Fibroblast of gingiva (primary cell): Measurements from ENCODE around the gene CXCL14.
A peak's percentile ranks its signal among the peaks of the same experiment; 100 is the strongest.

Experiments
- DNase-seq: peaks from one replicate; pipeline ENCODE4 v3.0.0-alpha.2; 2011; ENCODE audit warnings: low read depth

The CXCL14 gene

DNA sequence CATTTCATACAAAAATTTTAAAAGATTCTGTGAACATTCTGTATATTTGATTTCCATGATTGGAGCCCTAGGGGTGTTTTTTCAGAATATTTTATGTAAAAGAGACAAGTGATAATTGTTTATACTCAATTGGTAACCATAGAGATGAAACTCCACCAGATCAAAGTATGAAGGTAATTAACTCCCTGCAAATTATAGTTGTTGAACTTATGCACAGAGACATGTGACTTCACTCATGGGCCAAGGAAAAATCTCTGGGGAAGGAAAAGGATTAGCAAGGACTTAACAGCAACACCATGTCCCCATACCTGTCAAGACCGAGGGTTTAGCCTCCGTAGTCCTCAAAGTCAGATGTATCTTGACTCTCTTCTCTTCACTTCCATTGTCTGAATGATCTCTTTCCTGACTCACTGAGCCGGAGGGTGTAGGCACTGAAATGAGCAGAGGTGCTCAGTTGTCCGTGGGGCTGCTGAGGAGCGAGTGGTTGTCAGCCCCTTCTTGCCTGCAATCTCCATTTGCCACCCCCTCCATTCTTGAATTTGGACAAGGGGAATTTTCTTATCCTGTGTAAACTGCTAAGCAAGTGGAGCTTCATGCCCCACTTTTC is 17.5 kb upstream of the CXCL14 start:
- DNase-seq: no peak

- DNase-seq: no peak
These were observed 15.7 kb upstream of the CXCL14 start for GRCh38 chr5:135594416-135594960.

GRCh38 chr5:135593886-135594285 is 15.1 kb upstream of the CXCL14 start:
- no peak for DNase-seq

- no peak for DNase-seq
These were observed 14.3 kb upstream of the CXCL14 start for GRCh38 chr5:135593141-135593540.

DNA sequence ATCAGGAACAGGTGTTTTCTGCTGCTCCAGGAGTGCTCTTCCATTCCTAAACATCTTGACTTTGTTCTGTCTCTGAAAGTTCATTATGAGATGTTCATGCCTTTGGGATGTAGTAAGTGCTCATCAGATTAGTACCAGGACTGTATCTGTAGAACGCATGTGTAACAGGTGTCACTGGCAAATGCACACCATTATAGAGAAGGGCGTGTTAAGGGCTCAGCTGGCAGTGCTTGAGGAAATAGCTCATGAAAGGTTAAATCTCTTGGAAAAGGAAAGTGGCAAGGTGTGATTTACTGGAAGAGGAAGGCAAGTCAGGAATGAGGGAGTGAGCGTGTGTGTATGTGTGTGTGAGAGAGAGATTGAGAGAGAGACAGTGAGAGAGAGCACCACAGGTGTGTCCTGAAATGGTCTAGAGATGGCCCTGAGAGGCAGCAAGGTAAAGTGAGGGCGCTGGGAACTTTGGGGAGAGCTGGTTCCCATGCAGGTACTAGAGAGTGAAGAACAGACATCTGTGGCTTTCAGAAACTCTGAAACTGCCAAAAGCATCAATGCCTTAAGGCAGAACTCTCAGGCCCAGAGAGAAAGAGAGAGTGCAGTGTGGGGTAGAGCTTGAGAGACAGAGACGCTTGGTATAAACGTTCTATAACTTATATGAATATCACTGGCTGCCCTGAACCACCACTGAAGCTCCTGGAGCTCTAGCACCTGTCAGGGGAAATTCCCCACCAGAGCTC is 13.7 kb upstream of the CXCL14 start:
- DNase-seq: no peak

DNA sequence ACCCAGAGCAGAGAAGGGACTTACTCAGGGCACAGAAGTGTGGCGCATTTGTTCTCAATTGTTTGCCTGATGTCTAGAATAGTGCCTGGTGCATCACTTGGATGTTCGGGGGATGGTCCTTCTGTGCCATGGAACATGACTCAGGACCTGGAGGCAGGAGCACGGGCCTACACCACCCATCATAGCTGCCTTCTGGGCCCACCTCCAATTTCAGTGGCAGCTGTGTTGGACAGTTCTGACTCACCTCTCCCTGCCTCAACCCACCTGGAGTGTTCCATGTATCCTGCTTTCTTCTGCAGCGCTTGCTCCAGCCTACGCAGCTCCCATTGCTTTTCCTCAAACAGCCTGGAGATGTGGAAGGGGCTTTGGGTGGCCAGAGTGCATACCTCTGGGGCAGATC is 12.5 kb upstream of the CXCL14 start:
- no peak for DNase-seq

- no peak for DNase-seq
These were observed 10.4 kb upstream of the CXCL14 start for GRCh38 chr5:135589152-135589551.

DNA sequence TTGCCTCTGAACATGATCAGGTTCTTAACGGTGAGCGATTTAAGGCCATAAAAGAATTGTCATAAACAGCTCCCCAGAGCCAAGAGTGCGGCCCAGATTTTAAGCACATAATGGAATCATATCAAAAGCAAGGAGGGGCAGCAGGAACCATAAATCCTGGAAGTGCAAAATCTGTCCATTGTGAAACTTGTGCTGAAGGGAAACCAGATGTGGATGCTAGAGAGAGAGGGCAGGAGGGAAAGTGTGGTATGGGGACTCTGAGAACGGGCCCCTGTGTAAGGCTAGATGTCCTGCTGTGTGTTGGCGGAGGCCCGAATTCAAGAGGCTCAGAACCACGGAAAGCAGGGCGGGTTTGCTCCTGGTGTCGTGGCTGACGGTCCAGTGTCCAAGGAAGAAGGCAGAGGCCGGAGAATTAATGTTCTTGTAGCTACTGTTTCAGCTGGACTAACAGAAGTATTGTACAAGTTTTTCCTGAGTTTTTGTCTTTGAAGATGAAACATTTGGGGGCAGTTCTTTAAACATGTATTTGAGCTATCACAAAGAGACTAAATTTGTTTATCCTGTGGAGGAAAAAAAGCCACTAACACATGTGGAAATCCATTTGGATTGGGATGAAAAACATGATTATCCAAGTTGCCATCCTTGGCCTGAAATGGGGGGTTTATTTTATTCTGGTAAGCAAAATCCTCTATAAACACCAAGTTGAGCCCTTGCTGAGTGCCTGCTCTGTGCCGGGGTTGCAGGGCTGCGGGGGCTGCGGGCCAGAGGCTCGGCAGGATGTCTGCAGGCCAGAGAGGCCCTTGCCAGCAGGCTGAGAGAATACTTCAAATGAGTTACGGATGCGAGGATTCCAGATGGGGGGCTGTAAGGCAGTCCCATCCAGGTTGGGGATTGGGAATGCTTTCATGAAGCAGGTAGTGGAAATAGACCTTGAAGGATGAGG is 9.2 kb upstream of the CXCL14 start:
- DNase-seq: no peak

GRCh38 chr5:135584918-135585317 is 6.1 kb upstream of the CXCL14 start:
- no peak for DNase-seq

GRCh38 chr5:135584276-135584675 is 5.5 kb upstream of the CXCL14 start:
- no peak for DNase-seq

DNA sequence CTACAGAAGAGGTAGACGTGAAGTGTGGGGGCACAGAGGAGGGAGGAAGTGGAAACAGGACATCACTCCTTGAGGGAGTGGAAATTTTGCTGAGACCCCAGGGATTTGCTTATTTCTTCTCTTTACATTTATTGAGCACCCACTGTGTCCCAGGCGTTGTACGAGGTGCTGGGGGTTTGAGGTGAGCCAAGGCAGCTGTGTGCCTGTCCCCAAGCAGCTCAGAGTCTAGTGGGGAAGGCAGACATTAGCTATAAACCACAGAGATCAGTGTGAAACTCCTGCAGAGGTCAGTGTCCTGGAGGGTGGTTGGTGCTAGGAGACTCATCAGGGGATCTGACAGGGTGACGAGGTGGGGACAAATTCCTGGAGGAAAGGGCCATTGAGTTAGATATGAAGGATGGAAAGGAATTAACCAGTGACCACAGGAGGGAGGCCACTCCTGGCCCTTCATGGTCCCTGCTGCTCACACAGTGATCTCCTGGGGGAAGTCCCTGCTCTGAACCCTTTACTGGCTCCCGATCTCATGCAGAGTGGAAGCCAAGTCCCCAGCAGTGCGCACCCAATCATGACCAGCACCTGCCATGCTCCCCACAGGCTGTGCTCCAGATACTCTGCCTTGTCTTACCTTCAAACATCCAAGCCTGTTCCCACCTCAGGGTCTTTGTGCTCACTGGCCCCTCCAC is 3.4 kb upstream of the CXCL14 start:
- no peak for DNase-seq

DNA sequence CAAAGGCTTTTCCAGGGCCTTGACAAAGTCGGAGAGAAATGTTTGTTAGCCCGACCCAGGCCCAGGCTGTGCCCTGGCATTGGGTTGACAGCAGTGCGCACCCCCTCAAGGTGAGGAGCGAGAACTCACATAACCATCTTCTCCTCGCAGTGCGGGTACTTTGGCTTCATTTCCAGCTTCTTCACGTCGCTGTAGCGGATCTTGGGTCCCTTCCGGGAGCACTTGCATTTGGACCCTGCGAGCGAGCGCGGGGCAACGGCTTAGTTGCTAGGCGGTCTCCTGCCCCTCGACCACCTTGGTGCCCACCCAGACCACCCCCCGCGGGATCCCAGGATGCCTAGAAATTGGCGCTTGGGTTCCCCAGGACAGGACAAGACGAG is 496 bp downstream of the CXCL14 start:
- no peak for DNase-seq

DNA sequence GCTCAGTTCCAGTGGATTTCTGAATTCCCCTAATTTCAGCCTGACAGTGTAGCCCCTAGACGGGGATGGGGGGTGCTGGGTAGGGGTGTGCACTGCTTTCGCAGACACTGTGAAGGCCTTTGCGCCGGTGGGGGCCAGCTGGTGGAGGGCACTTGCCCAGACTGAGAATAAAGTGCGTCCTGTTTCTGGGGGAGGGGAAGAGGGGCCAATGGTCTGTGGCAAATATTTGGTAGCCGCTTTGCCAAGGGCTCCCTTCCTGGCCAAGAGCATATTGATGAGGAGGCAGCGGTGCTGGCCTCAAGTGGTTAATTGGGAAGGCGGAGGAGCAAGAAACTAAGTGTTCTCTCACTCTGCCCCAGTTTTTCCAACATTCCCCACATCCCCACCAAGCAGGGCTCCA is 1.4 kb downstream of the CXCL14 start:
- DNase-seq: no peak

DNA sequence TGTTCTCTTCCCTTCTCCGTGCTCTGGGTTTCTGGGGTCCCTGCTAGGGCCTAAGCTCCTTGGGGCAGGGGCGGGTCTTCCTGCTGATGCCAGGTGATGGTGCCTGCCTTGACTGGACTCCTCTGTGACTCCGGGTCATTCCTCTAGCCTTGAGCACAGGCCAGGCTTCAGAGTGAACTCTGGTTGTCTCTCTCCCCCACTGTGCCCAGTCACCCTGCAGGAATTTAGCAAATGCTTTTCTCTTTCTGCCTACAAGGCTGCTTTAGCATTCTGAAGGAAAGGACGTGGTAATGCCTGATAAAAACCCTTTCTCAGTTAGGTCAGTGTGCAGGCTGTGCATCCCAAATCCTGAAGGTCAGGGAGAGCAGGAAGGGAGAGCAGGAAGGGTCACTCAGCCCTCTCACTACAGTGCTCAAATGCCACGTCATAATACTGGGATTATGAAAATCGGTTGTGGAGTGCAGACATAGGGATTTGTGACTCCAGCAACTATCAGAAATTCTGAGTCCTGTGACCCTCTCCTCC is 2.7 kb downstream of the CXCL14 start:
- no peak for DNase-seq

- DNase-seq: no peak
These were observed 4.3 kb downstream of the CXCL14 start for GRCh38 chr5:135574493-135574892.

DNA sequence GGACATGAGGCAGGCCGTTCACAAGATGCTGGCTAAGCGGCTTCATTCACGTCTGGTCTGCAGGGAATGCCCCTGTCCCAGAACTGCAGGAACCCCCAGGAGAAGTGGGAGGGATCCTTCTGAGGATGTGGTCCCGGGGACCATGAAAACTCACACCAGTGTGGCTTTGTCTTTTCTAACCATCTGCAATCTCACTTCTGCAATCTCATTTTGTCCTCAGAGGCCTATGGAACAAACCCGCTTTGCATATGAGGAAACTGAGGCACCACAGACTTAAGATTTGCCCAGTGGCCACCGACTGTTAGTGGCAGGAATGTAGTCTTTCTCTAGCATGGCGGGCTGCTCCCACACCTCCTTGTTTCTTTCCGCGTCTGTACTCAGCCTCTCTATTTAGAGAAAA is 6.9 kb downstream of the CXCL14 start:
- DNase-seq: no peak

DNA sequence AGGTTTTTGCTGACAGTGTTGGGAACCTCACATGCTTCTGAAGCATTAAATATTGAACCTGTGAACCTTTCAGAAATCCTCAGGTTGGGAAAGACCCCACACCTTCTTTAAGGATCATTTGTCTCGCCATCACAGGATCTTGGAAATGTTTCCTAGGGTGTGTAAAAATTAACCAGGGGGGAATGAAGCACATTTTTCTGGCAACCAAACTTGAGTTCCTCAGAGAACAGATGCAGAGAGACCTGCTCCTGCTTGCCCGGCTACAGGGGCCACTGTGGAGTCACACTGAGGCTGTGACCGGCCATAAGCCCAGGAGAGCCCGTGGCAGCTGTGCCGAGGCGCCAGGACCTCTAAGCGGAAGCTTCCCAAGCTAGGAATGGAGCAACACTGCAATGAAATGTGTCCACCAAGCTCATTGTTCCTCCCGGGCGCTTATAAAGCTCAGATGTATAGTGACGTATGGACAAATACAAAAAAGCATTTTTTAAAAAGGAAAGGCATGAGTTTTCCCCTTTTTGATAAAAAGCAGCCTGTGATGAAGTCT is 7.7 kb downstream of the CXCL14 start:
- DNase-seq: no peak

DNA sequence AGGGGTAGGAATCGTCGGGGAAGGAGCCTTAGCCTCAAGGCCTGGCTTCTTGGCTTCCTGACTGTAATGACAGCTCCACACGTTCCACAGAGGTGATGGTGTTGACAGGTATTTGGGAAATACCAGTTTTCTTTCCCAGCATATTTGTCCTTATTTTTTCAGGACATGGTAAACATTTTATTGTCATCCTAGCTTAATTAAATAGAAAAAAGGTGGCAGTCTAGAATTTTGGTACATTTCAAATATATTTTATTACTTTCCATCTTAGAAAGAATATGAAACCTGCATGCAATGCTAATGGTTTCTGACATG is 8.4 kb downstream of the CXCL14 start:
- DNase-seq: no peak

- peak; percentile 40 for DNase-seq
These were observed 8.9 kb downstream of the CXCL14 start for GRCh38 chr5:135569755-135570452.

GRCh38 chr5:135568923-135569360 is 9.8 kb downstream of the CXCL14 start:
- DNase-seq: no peak

DNA sequence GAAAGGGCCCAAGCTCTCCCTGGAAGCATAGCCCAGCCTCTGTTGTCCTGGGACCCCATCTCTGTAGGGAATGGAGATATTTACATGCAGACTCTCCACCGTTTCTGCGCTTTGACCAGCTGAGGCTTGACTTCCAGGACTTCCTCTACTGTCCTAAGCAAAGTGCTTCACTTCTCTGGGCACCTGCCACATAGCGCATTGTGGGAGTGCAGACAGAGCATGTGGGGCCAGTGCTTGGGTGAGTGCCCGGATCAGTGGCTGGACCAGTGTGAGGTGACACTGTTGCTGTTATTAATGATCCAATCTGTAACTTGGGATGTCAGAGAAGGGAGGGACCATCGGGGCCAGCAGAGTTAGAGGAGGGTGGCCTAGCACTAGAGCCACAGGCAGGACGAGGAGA is 10.5 kb downstream of the CXCL14 start:
- no peak for DNase-seq
